Measurements from ENCODE around the gene SFTA2. TPM values are rescaled to one million over a fixed set of nuclear protein-coding genes. Genes with fewer than 3 reads are reported as not detected.

SFTA2 gene
- total RNA-seq, 4 donors from 2014 or later, result not detected

DNA sequence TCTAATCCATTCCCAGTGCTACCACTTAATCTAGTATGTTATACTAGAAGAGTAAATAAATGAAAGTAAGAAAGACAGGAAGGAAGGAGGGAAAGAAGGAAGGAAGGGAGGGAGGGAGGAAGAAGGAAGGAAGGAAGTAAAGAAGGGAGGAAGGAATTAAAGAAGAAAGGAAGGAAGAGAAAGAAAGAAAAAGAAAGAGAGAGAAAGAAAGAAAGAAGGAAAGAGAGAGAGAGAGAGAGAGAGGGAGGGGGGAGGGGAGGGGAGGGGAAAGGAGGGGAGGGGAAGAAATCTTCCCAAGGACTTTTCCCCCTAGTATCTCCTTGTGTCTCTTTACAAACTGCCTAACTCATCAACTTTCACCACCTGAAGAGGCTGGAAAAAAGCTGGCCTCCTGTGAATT lies 30.7 kb upstream of the SFTA2 start:
- TF ChIP-seq POLR2A (IDR thresholded peaks at IDR 0.05) (no peak), POLR2AphosphoS5 (IDR thresholded peaks at IDR 0.05) (no peak), EP300 (IDR thresholded peaks at IDR 0.05) (no peak)
- TF ChIP-seq, protein P1, sequence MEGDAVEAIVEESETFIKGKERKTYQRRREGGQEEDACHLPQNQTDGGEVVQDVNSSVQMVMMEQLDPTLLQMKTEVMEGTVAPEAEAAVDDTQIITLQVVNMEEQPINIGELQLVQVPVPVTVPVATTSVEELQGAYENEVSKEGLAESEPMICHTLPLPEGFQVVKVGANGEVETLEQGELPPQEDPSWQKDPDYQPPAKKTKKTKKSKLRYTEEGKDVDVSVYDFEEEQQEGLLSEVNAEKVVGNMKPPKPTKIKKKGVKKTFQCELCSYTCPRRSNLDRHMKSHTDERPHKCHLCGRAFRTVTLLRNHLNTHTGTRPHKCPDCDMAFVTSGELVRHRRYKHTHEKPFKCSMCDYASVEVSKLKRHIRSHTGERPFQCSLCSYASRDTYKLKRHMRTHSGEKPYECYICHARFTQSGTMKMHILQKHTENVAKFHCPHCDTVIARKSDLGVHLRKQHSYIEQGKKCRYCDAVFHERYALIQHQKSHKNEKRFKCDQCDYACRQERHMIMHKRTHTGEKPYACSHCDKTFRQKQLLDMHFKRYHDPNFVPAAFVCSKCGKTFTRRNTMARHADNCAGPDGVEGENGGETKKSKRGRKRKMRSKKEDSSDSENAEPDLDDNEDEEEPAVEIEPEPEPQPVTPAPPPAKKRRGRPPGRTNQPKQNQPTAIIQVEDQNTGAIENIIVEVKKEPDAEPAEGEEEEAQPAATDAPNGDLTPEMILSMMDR (IDR thresholded peaks at IDR 0.05), result no peak
- Histone ChIP-seq H3K4me1 (peaks cover 4% of the 10 kb centered on the region), H3K27me3 (no peaks in the 10 kb centered on the region), H3K36me3 (no peaks in the 10 kb centered on the region), H3K27ac (no peak overlapping the region), H3K9me3 (no peaks in the 10 kb centered on the region), H3K4me3 (no peak overlapping the region)
- DNase-seq (ENCODE audit: low spot score in 2 of 2), result no peak

DNA sequence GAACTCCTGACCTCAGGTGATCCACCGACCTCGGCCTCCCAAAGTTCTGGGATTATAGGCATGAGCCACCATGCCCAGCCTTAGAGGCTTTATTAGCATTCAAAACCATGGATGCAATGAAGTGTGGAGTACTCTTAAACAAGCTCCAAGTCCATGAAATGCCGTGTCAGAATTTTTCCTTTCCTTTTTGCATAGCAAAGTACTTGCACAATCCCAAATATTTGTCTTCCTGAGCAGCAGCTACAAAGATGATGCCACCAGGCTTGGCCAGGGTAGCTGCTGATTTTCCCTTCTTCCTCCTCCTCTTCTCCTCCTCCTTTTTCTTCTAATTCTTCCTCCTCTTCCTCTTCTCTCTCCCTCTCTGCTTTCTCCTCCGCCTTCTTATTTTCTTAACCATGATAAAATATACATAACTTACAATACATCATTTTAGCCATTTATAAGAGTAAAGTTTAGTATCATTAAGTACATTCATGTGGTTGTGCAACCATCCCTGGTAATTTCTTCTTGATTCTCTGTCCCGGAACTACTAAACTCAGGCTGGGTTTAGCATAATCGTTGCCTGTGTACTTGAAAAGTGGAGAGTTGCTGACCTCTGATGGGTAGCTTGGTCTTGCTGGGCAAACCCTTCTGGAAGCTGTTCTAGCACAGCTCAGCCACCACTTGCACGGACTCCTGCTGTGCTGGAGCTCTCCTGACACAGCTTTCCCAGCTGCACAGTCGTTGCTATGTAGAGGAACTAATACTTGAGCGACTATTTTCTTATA lies 29.1 kb upstream of the SFTA2 start:
- no peak overlapping the region for H3K4me3 ChIP-seq
- DNase-seq (ENCODE audit: low spot score in 2 of 2), result no peak
- no peak overlapping the region for H3K27ac ChIP-seq
- H3K9me3 ChIP-seq, result no peaks in the 10 kb centered on the region
- 68% methylated on average over 9 of the region's 9 CpGs for WGBS
- no peaks in the 10 kb centered on the region for H3K27me3 ChIP-seq
- no peaks in the 10 kb centered on the region for H3K36me3 ChIP-seq
- no peak for TF ChIP-seq EP300 (IDR thresholded peaks at IDR 0.05)
- peaks cover 8% of the 10 kb centered on the region for H3K4me1 ChIP-seq

DNA sequence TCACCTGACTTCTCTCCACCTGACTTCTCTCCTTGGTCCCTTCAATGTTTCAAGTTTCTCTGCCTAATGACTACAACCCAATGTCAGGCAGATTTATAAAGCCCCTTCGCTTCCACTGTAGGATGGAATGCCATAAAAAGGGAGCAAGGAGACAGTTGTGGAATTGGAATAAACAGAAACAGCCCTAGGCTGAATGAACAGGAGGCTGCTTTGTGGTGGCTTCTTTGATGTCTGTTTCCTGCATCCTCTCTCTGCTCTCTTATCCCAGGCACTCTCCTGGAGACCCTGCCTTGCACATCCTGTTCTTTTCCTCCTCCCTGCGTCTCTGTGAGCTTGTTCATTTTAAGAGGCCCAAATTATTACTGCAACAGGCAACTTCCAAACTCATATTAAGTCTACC lies 25.7 kb upstream of the SFTA2 start:
- H3K27ac ChIP-seq, result no peak overlapping the region
- TF ChIP-seq, protein P1 (IDR thresholded peaks at IDR 0.05), result no peak
- TF ChIP-seq POLR2AphosphoS5 (IDR thresholded peaks at IDR 0.05) (no peak), EP300 (IDR thresholded peaks at IDR 0.05) (no peak), POLR2A (IDR thresholded peaks at IDR 0.05) (no peak)
- no peaks in the 10 kb centered on the region for H3K36me3 ChIP-seq
- no peak overlapping the region for H3K4me3 ChIP-seq
- 73% methylated on average over 2 of the region's 2 CpGs for WGBS
- no peaks in the 10 kb centered on the region for H3K27me3 ChIP-seq
- no peak for DNase-seq (ENCODE audit: low spot score in 2 of 2)
- H3K4me1 ChIP-seq, result peaks cover 19% of the 10 kb centered on the region
- no peaks in the 10 kb centered on the region for H3K9me3 ChIP-seq

DNA sequence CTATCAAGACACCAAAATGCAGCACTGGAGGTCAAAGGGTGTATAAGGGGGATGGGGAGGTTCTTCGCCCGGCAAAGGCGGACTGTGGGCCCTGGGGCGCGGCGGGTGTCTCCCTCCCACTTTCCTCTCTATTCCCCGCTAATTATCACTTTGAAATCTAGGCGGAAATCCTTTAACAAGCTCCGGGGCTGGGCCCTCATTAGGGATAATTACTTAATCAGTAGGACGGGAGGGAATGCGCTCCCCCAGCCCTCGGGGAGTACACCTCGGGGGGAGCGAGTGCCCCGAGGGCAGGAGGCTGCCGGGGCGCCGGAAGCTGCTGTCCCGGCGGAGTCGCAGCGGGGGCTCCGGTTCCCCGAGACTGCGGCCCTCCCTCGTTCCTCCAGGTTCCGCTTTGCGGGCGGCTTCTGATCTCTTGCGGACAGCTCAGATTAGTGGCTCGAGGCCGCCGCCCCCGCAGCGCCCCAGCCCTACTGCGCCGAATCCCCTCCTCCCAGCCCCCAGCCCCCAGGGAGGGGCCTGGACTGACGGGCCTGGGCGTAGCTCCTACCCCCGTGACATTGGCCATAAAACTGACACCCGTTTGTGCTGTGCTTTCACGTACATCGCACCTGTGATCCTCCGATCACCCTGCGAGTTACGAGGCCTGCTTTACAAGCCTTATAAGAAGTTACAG lies 23.5 kb upstream of the SFTA2 start:
- H3K4me1 ChIP-seq, result peaks cover 19% of the 10 kb centered on the region
- TF ChIP-seq POLR2A (IDR thresholded peaks at IDR 0.05), result peak in 1 of 2 donors; percentile 14
- TF ChIP-seq, protein P1 (IDR thresholded peaks at IDR 0.05), result no peak
- DNase-seq (ENCODE audit: low spot score in 2 of 2), result peak; percentile 74 to 83
- no peaks in the 10 kb centered on the region for H3K9me3 ChIP-seq
- H3K36me3 ChIP-seq, result no peaks in the 10 kb centered on the region
- H3K4me3 ChIP-seq, result peak overlapping the region; percentile 47
- peak overlapping the region; percentile 24 for H3K27ac ChIP-seq
- 11% methylated on average over 21 of the region's 46 CpGs for WGBS
- H3K27me3 ChIP-seq, result peaks cover 7% of the 10 kb centered on the region

DNA sequence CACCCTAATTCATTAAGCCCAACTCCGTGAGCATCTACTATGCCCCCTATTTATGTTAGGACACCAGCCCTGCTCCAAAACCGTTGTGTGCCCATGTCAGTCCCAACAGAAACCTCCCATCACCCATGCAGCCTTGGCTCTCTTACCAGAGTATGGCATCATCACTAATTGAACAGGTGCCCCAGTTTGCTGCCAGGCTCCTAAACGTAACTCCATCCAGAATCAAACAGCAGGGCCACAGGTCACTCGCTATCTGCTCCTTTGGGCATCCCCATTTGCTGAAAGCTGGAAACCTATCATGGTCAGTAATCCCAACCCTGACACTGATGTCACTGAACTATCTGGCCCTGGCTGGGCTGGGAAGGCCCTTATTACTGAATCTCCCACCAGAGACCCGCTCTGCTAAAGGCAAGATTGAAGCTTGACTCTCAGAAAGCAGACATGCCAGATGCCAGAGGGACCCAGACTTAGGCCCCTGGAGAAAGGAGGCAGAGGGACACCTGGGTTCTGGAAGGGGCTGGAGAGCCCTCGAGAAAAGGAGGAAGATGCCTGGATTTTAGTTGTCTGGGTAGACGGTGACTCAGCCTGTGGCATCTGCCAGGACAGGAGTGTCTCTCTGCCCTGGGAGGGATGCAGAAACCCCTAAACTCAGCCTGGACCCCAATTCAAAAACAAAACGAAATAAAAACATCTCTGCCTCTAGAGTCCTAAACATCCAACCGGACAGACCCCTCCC lies 22.8 kb upstream of the SFTA2 start:
- Histone ChIP-seq H3K36me3 (no peaks in the 10 kb centered on the region), H3K27ac (no peak overlapping the region), H3K9me3 (no peaks in the 10 kb centered on the region), H3K4me1 (peaks cover 19% of the 10 kb centered on the region), H3K4me3 (peak overlapping the region; percentile 47), H3K27me3 (peaks cover 7% of the 10 kb centered on the region)
- TF ChIP-seq EP300 (IDR thresholded peaks at IDR 0.05) (no peak), POLR2A (IDR thresholded peaks at IDR 0.05) (no peak), POLR2AphosphoS5 (IDR thresholded peaks at IDR 0.05) (no peak)
- TF ChIP-seq, protein P1 (IDR thresholded peaks at IDR 0.05), result no peak
- DNase-seq (ENCODE audit: low spot score in 2 of 2), result no peak
- 46% methylated on average over 9 of the region's 9 CpGs for WGBS
